MM.1S (cell line): ENCODE results near the gene SMOC2.

Experiments
- DNase-seq: peaks from one replicate; pipeline ENCODE4 v3.0.0-alpha.2; 2015
- H2AFZ ChIP-seq: fragments of 300-600 bp; sonication (generic); 2 replicates; pipeline ENCODE4 v1.6.0; 2016; ENCODE audit warnings: antibody characterized with exemption, low read length
- H3F3A ChIP-seq: fragments of 300-600 bp; sonication (generic); 2 replicates; pipeline ENCODE4 v1.6.1; 2016; ENCODE audit warnings: mild to moderate bottlenecking, antibody characterized with exemption, low read length, moderate library complexity, mixed read lengths; ENCODE audit not compliant: insufficient read depth
- H3K27ac ChIP-seq: fragments of 300-600 bp; sonication (generic); 2 replicates; pipeline ENCODE4 v1.5.1; 2016; ENCODE audit warnings: mild to moderate bottlenecking, low read length
- H3K27me3 ChIP-seq: fragments of 300-600 bp; sonication (generic); replicated peaks from 2 replicates; pipeline ENCODE4 v1.6.0; 2016; ENCODE audit warnings: low read length; ENCODE audit not compliant: insufficient read depth
- H3K36me3 ChIP-seq: fragments of 300-600 bp; sonication (generic); replicated peaks from 2 replicates; pipeline ENCODE4 v1.6.1; 2016; ENCODE audit warnings: mild to moderate bottlenecking, low read length, mixed read lengths; ENCODE audit not compliant: insufficient read depth
- H3K4me1 ChIP-seq: fragments of 300-600 bp; sonication (generic); 2 replicates; pipeline ENCODE4 v1.6.1; 2016; ENCODE audit warnings: low read length, mixed read lengths
- H3K4me2 ChIP-seq: fragments of 300-600 bp; sonication (generic); 2 replicates; pipeline ENCODE4 v1.6.0; 2016; ENCODE audit warnings: low read depth, low read length
- H3K4me3 ChIP-seq: fragments of 300-600 bp; sonication (generic); 2 replicates; pipeline ENCODE4 v1.5.1; 2016; ENCODE audit warnings: low read length, mixed read lengths
- H3K79me2 ChIP-seq: fragments of 300-600 bp; sonication (generic); 2 replicates; pipeline ENCODE4 v1.6.1; 2016; ENCODE audit warnings: mixed run types, low read length, mixed read lengths
- H3K9ac ChIP-seq: fragments of 300-600 bp; sonication (generic); 2 replicates; pipeline ENCODE4 v1.6.1; 2016; ENCODE audit warnings: low read length, mixed read lengths
- H3K9me2 ChIP-seq: fragments of 300-600 bp; sonication (generic); replicated peaks from 2 replicates; pipeline ENCODE4 v1.6.1; 2016; ENCODE audit warnings: mild to moderate bottlenecking, low read length, mixed read lengths; ENCODE audit not compliant: insufficient read depth
- H3K9me3 ChIP-seq: fragments of 300-600 bp; sonication (generic); replicated peaks from 2 replicates; pipeline ENCODE4 v1.6.1; 2016; ENCODE audit warnings: mild to moderate bottlenecking, low read length, mixed read lengths; ENCODE audit not compliant: insufficient read depth
- H4K20me1 ChIP-seq: fragments of 300-600 bp; sonication (generic); 2 replicates; pipeline ENCODE4 v1.6.1; 2016; ENCODE audit warnings: mild to moderate bottlenecking, low read length, moderate library complexity, mixed read lengths; ENCODE audit not compliant: insufficient read depth
- CTCF ChIP-seq: fragments of 300-600 bp; sonication (generic); IDR thresholded peaks from 2 replicates; pipeline ENCODE4 v1.5.1; 2016; ENCODE audit warnings: antibody characterized with exemption, low read length, mixed read lengths
- EZH2 ChIP-seq: fragments of 300-600 bp; sonication (generic); optimal IDR thresholded peaks from 2 replicates; pipeline ENCODE3; 2017; ENCODE audit warnings: low read depth, mild to moderate bottlenecking, antibody characterized with exemption, low read length, mixed read lengths
- EZH2phosphoT487 ChIP-seq: fragments of 300-600 bp; sonication (generic); IDR thresholded peaks from 2 replicates; pipeline ENCODE4 v1.6.1; 2018; ENCODE audit warnings: antibody characterized with exemption, low read length

Gene SMOC2

GRCh38 chr6:168612586-168612985 lies 171.6 kb downstream of the SMOC2 start:
- Histone ChIP-seq H4K20me1 (no peaks in the 10 kb centered on the region), H3K9ac (no peak overlapping the region), H3K27me3 (no peaks in the 10 kb centered on the region), H3K4me2 (no peak overlapping the region), H3F3A (no peaks in the 10 kb centered on the region), H3K9me2 (no peaks in the 10 kb centered on the region), H3K36me3 (no peaks in the 10 kb centered on the region), H3K4me3 (no peak overlapping the region), H2AFZ (no peak overlapping the region), H3K27ac (no peak overlapping the region), H3K9me3 (no peaks in the 10 kb centered on the region), H3K79me2 (no peaks in the 10 kb centered on the region), H3K4me1 (no peaks in the 10 kb centered on the region)
- no peak for DNase-seq
- TF ChIP-seq EZH2 (no peak), EZH2phosphoT487 (no peak), CTCF (no peak)

GRCh38 chr6:168615837-168616236 lies 174.9 kb downstream of the SMOC2 start:
- Histone ChIP-seq H3K79me2 (no peaks in the 10 kb centered on the region), H3K27me3 (no peaks in the 10 kb centered on the region), H3K4me1 (0 out of 2 replicates have a peak, but pooled peaks cover 4% of the 10 kb centered on the region), H3K9me2 (no peaks in the 10 kb centered on the region), H3K4me2 (no peak overlapping the region), H3K9me3 (no peaks in the 10 kb centered on the region), H3F3A (no peaks in the 10 kb centered on the region), H3K9ac (no peak overlapping the region), H3K4me3 (no peak overlapping the region), H2AFZ (no peak overlapping the region), H4K20me1 (no peaks in the 10 kb centered on the region), H3K36me3 (no peaks in the 10 kb centered on the region), H3K27ac (no peak overlapping the region)
- DNase-seq = no peak
- TF ChIP-seq CTCF = no peak
- no peak for TF ChIP-seq EZH2
- TF ChIP-seq EZH2phosphoT487 = no peak

GRCh38 chr6:168616816-168617765 lies 176.1 kb downstream of the SMOC2 start:
- H3K4me1 ChIP-seq = 0 out of 2 replicates have a peak, but pooled peaks cover 4% of the 10 kb centered on the region

More at GRCh38 chr6:168616816-168617765, 176.1 kb downstream of the SMOC2 start:
- H3K4me3 ChIP-seq = no peak overlapping the region
- H3K9me2 ChIP-seq = no peaks in the 10 kb centered on the region
- H3K9me3 ChIP-seq = no peaks in the 10 kb centered on the region
- no peak for TF ChIP-seq EZH2phosphoT487
- no peak for TF ChIP-seq CTCF
- no peak for TF ChIP-seq EZH2
- H2AFZ ChIP-seq = no peak overlapping the region
- H3K27me3 ChIP-seq = no peaks in the 10 kb centered on the region
- no peaks in the 10 kb centered on the region for H3F3A ChIP-seq
- H4K20me1 ChIP-seq = no peaks in the 10 kb centered on the region
- H3K27ac ChIP-seq = no peak overlapping the region
- H3K4me2 ChIP-seq = no peak overlapping the region
- no peak for DNase-seq
- H3K36me3 ChIP-seq = no peaks in the 10 kb centered on the region
- H3K9ac ChIP-seq = no peak overlapping the region
- no peaks in the 10 kb centered on the region for H3K79me2 ChIP-seq
